IMR-90 (cell line): ENCODE measurements around the gene BRCA2. TPM values are rescaled to one million over a fixed set of nuclear protein-coding genes. Genes with fewer than 3 reads are reported as not detected.

ENCODE experiments used
- ATAC-seq: fragments of 200-7000 bp; cut with Tn5 transposase; 2 replicates; pipeline ENCODE4 v1.9.1; 2020; ENCODE audit warnings: low read depth, mild to moderate bottlenecking, moderate library complexity
- BruUV-seq: library from RNA; stranded (reverse); fragments of 400-500 nt; replicated peaks from 2 replicates; lab custom pipeline; 2021; lab: Mats Ljungman, UMichigan
- CTCF ChIA-PET: fragments of 300-600 bp; formaldehyde crosslinking; extraction: SDS; loops from one replicate; lab custom pipeline; 2021; ENCODE audit warnings: antibody characterized with exemption; lab: Yijun Ruan, JAX
- POLR2A ChIA-PET: fragments of 300-600 bp; sonication (Branson Sonifier 250); formaldehyde crosslinking; loops from one replicate; lab custom pipeline; 2022; ENCODE audit warnings: antibody characterized with exemption; ENCODE audit not compliant: unreplicated experiment; lab: Charles Lee
- DNase-seq: peaks from one replicate; pipeline ENCODE4 v3.0.0; 2013
- H2AFZ ChIP-seq: replicated peaks from 2 replicates; pipeline ENCODE3; 2013; ENCODE audit warnings: low read length, mild to moderate bottlenecking; ENCODE audit not compliant: poor library complexity
- H2AK5ac ChIP-seq: 2 replicates; pipeline ENCODE4 v1.6.1; 2013; ENCODE audit warnings: low read depth, low read length, inconsistent platforms
- H2AK9ac ChIP-seq: replicated peaks from 2 replicates; pipeline ENCODE3; 2013; ENCODE audit warnings: mild to moderate bottlenecking, low read depth, low read length, moderate library complexity; ENCODE audit not compliant: poor library complexity
- H2BK120ac ChIP-seq: 2 replicates; pipeline ENCODE4 v1.6.1; 2013; ENCODE audit warnings: low read depth, low read length, inconsistent platforms
- H2BK15ac ChIP-seq: 3 replicates; pipeline ENCODE4 v1.6.1; 2013; ENCODE audit warnings: low read depth, low read length, inconsistent platforms
- H2BK20ac ChIP-seq: 2 replicates; pipeline ENCODE4 v1.6.1; 2013; ENCODE audit warnings: low read depth, mild to moderate bottlenecking, inconsistent platforms, low read length, moderate library complexity
- H2BK5ac ChIP-seq: 2 replicates; pipeline ENCODE4 v1.6.1; 2013; ENCODE audit warnings: mild to moderate bottlenecking, low read depth, low read length, inconsistent platforms; ENCODE audit not compliant: poor library complexity, severe bottlenecking
- H3K14ac ChIP-seq: replicated peaks from 2 replicates; pipeline ENCODE4 v1.6.1; 2013; ENCODE audit warnings: low read depth, low read length, inconsistent platforms
- H3K18ac ChIP-seq: 2 replicates; pipeline ENCODE4 v1.6.1; 2013; ENCODE audit warnings: low read depth, low read length, control low read depth
- H3K23ac ChIP-seq: 2 replicates; pipeline ENCODE4 v1.6.1; 2013; ENCODE audit warnings: low read depth, low read length, inconsistent platforms
- H3K27ac ChIP-seq: 2 replicates; pipeline ENCODE4 v1.5.1; 2013; ENCODE audit warnings: mild to moderate bottlenecking, control low read depth, low read length; ENCODE audit not compliant: insufficient read depth
- H3K27me3 ChIP-seq: 2 replicates; pipeline ENCODE4 v1.6.1; 2013; ENCODE audit warnings: low read length; ENCODE audit not compliant: control insufficient read depth, insufficient read depth
- H3K36me3 ChIP-seq: 2 replicates; pipeline ENCODE4 v1.6.1; 2013; ENCODE audit warnings: low read length, mixed read lengths; ENCODE audit not compliant: control insufficient read depth, insufficient read depth
- H3K4ac ChIP-seq: 2 replicates; pipeline ENCODE4 v1.6.1; 2013; ENCODE audit warnings: low read depth, low read length, inconsistent platforms
- H3K4me1 ChIP-seq: 2 replicates; pipeline ENCODE4 v1.6.1; 2013; ENCODE audit warnings: low read length, mixed read lengths; ENCODE audit not compliant: control insufficient read depth, insufficient read depth
- H3K4me2 ChIP-seq: 2 replicates; pipeline ENCODE4 v1.6.1; 2013; ENCODE audit warnings: low read depth, mild to moderate bottlenecking, control low read depth, low read length, moderate library complexity
- H3K4me3 ChIP-seq: 2 replicates; pipeline ENCODE4 v1.5.1; 2013; ENCODE audit warnings: low read depth, mild to moderate bottlenecking, control low read depth, low read length, moderate library complexity; ENCODE audit not compliant: insufficient read depth
- H3K56ac ChIP-seq: 2 replicates; pipeline ENCODE4 v1.6.1; 2013; ENCODE audit warnings: low read length, inconsistent platforms; ENCODE audit not compliant: insufficient read depth; ENCODE audit errors: extremely low read depth
- H3K79me1 ChIP-seq, 2 experiments: 2 replicates each; pipeline ENCODE4 v1.6.1; 2013; ENCODE audit warnings: low read length in 2 of 2, inconsistent platforms in 1 of 2, low read depth in 1 of 2
- H3K9ac ChIP-seq: 2 replicates; pipeline ENCODE4 v1.6.1; 2013; ENCODE audit warnings: low read depth, low read length, control low read depth
- H3K9me1 ChIP-seq: 2 replicates; pipeline ENCODE4 v1.6.1; 2013; ENCODE audit warnings: low read length, inconsistent platforms; ENCODE audit not compliant: insufficient read depth
- H3K9me3 ChIP-seq: 2 replicates; pipeline ENCODE4 v1.6.1; 2013; ENCODE audit warnings: low read length; ENCODE audit not compliant: control insufficient read depth, insufficient read depth
- H4K20me1 ChIP-seq: 2 replicates; pipeline ENCODE4 v1.6.1; 2013; ENCODE audit warnings: low read length, inconsistent platforms; ENCODE audit not compliant: insufficient read depth
- H4K5ac ChIP-seq: 2 replicates; pipeline ENCODE4 v1.6.1; 2013; ENCODE audit warnings: mild to moderate bottlenecking, low read depth, low read length, control low read depth
- H4K8ac ChIP-seq, 2 experiments: 2 replicates each; pipeline ENCODE4 v1.6.1; 2013; ENCODE audit warnings: low read depth in 2 of 2, low read length in 2 of 2, control low read depth in 1 of 2, inconsistent platforms in 1 of 2
- H4K91ac ChIP-seq: 2 replicates; pipeline ENCODE4 v1.6.1; 2013; ENCODE audit warnings: low read depth, low read length, inconsistent platforms; ENCODE audit not compliant: insufficient read depth
- CEBPB ChIP-seq: IDR thresholded peaks from 2 replicates; pipeline ENCODE4 v1.6.1; 2012; ENCODE audit warnings: low read depth, low read length, improper control_type of control experiment
- CHD1 ChIP-seq: IDR thresholded peaks from 2 replicates; pipeline ENCODE4 v1.6.1; 2012; ENCODE audit warnings: low read depth, low read length, improper control_type of control experiment
- CTCF ChIP-seq: conservative IDR thresholded peaks from 2 replicates; pipeline ENCODE4 v1.5.1; 2012; ENCODE audit warnings: mild to moderate bottlenecking, low read depth, low read length, improper control_type of control experiment
- ELK1 ChIP-seq: fragments of 150-350 bp; IDR thresholded peaks from 2 replicates; pipeline ENCODE4 v1.6.1; 2016; ENCODE audit warnings: low read depth, mild to moderate bottlenecking, low read length, moderate library complexity, borderline replicate concordance
- MAZ ChIP-seq: IDR thresholded peaks from 2 replicates; pipeline ENCODE4 v1.6.1; 2012; ENCODE audit warnings: low read depth, mild to moderate bottlenecking, low read length, improper control_type of control experiment, moderate library complexity, borderline replicate concordance
- MXI1 ChIP-seq: IDR thresholded peaks from 2 replicates; pipeline ENCODE4 v1.6.1; 2012; ENCODE audit warnings: low read depth, mild to moderate bottlenecking, low read length, moderate library complexity, borderline replicate concordance
- NFE2L2 ChIP-seq: fragments of 150-350 bp; IDR thresholded peaks from 2 replicates; pipeline ENCODE4 v1.6.1; 2016; ENCODE audit warnings: low read depth, mild to moderate bottlenecking, low read length
- RAD21 ChIP-seq: IDR thresholded peaks from 2 replicates; pipeline ENCODE4 v1.6.1; 2012; ENCODE audit warnings: low read length, improper control_type of control experiment
- RCOR1 ChIP-seq: IDR thresholded peaks from 2 replicates; pipeline ENCODE4 v1.6.1; 2012; ENCODE audit warnings: mild to moderate bottlenecking, low read length, improper control_type of control experiment; ENCODE audit not compliant: insufficient replicate concordance
- RFX5 ChIP-seq: IDR thresholded peaks from 2 replicates; pipeline ENCODE4 v1.8.0; 2012; ENCODE audit warnings: low read depth, mild to moderate bottlenecking, low read length, moderate library complexity
- SMC3 ChIP-seq: fragments of 150-350 bp; IDR thresholded peaks from 2 replicates; pipeline ENCODE4 v1.6.1; 2016; ENCODE audit warnings: low read depth, mild to moderate bottlenecking, antibody characterized with exemption, low read length, moderate library complexity
- USF2 ChIP-seq: fragments of 150-350 bp; IDR thresholded peaks from 2 replicates; pipeline ENCODE4 v1.6.1; 2017; ENCODE audit warnings: mild to moderate bottlenecking, antibody characterized with exemption, low read length, low read depth
- WGBS, 2 experiments: methylation state at CpG; one replicate each; pipeline versions ENCODE4 v1.1.5 to v1.1.7; 2013; ENCODE audit warnings: missing lambda C conversion rate in 2 of 2; ENCODE audit not compliant: insufficient read length in 1 of 2; ENCODE audit errors: extremely low coverage in 2 of 2; 5-methylcytosine and 5-hydroxymethylcytosine counted together
- dilution Hi-C: fragments of 300-500 bp; cut with HindIII; formaldehyde crosslinking; loops from one replicate; pipeline ENCODE4 v1.14.3; 2018; ENCODE audit warnings: low sequenced_read_pairs; ENCODE audit not compliant: unreplicated experiment
- in situ Hi-C: fragments of 300-500 bp; cut with MboI; formaldehyde crosslinking; loops from 3 replicates; pipeline ENCODE4 v1.14.3; 2019; ENCODE audit warnings: low sequenced_read_pairs, inconsistent platforms, mixed read lengths
- intact Hi-C: fragments of 100-400 bp; cut with micrococcal nuclease; formaldehyde crosslinking; loops from 2 replicates; pipeline ENCODE4 v1.10.0; 2022
- polyA plus RNA-seq, 3 experiments: library from polyadenylated mRNA; depleted of rRNA; stranded (reverse); fragments of >200 nt; gene quantifications; 2 replicates each; pipeline ENCODE4 v1.2.3, GENCODE V29; 2012; ENCODE audit warnings: low replicate concordance in 1 of 3
- total RNA-seq: library from RNA; depleted of rRNA; stranded (reverse); fragments of >200 nt; gene quantifications from 2 replicates; pipeline ENCODE4 v1.2.3, GENCODE V29; 2012

Gene BRCA2
- total and polyA plus RNA-seq, 2 of the 4 experiments (the other 2 are of a cell fraction), result 2.0 to 9.7 TPM

DNA sequence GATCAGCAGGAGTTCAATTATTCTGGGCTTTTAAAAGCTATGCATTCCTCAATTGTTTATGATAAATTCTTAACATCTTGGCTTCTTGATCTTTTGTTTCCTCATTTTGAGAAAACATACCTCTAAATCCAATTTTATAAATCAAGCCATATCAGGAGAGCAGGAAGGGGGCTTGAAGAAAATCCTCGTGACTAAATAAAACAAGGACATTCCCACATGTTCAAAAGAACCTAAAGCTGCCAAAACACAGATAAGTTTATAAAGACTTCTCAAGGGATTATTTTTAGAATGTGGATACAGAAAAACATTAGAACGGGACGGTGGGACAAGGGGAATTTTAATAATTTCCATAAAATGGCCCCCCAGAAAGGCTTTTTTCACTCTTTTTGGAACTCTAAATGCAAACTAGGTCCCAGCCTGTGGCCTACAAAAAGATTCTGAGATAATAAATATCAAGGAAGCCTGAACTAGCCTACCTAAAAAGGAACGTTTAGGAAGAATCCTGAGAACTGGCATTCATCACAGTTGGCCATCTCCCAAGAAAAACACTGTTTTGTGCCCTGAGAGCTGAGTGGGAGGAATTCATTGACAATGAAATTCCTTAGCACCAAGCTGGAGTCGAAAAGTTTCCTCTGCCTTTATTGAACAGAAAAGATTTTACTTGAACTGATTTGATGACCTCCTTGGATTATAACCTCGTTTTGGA lies 30.2 kb upstream of the BRCA2 start (continued):
- no peak for TF ChIP-seq MXI1

DNA sequence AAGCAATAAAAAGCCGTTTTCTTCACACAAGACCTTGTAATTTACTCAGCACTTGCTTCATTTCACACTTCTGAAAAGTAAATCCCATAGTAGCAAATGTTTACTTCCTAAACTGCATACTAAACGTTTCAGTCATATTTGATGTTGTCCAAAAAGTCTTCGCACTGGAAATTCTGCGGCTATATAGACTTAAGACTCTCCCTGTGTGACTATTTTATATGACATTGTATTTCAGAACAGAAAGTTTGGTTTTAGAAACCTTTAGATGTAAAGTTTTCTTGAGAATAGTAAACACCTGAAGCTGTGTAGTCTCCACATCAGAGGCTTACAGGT lies 29.7 kb upstream of the BRCA2 start:
- Histone ChIP-seq H2BK120ac (peak overlapping the region; percentile 58; the same call in 1 of the 2 replicates), H2AFZ (no peak overlapping the region), H2AK9ac (no peak overlapping the region), H3K9me3 (no peaks in the 10 kb centered on the region), H4K20me1 (no peaks in the 10 kb centered on the region), H3K4me2 (peak overlapping the region; percentile 60; the same call in 1 of the 2 replicates), H3K4me1 (peaks cover 3% of the 10 kb centered on the region; the same call in 1 of the 2 replicates), H2BK20ac (peak overlapping the region; percentile 39; the same call in 1 of the 2 replicates), H3K27ac (no peak overlapping the region), H3K79me1 (no peaks in the 10 kb centered on the region), H3K9me1 (no peaks in the 10 kb centered on the region), H3K27me3 (no peaks in the 10 kb centered on the region), H3K9ac (no peak overlapping the region), H3K4ac (no peak overlapping the region), H4K91ac (no peak overlapping the region), H4K5ac (no peak overlapping the region), H2AK5ac (no peak overlapping the region), H2BK15ac (no peak overlapping the region), H3K56ac (no peak overlapping the region), H3K36me3 (no peaks in the 10 kb centered on the region), H3K4me3 (no peak overlapping the region), H3K18ac (no peak overlapping the region), H3K14ac (0 out of 2 replicates have a peak overlapping the region, but pooled peaks have one; percentile 18), H4K8ac (0 out of 4 replicates have a peak overlapping the region, but pooled peaks of 1 of the 2 experiments have one; percentile 6), H2BK5ac (no peak overlapping the region), H3K23ac (no peak overlapping the region)
- TF ChIP-seq MAZ (no peak), MXI1 (no peak), RFX5 (no peak), CTCF (no peak), RCOR1 (no peak), ELK1 (no peak), USF2 (no peak), RAD21 (no peak), SMC3 (no peak), CHD1 (no peak), CEBPB (no peak), NFE2L2 (no peak)
- WGBS, 2 experiments, result no CpG with 5 or more reads among the region's 4 CpGs
- ChIA-PET POLR2A (no interaction called here), CTCF (no interaction called here)
- intact Hi-C loops (no loop called here), in situ Hi-C loops (no loop called here), dilution Hi-C loops (no loop called here)
- BruUV-seq, result no TSS peak
- ATAC-seq (no peak), DNase-seq (no peak)
